SK-MEL-5 (cell line): Measurements from ENCODE around the gene UBL4A. TPM values are rescaled to one million over a fixed set of nuclear protein-coding genes. Genes with fewer than 3 reads are reported as not detected.
A peak's percentile ranks its signal among the peaks of the same experiment; 100 is the strongest.

Source experiments
- DNase-seq: peaks from one replicate; pipeline ENCODE4 v3.0.0-alpha.2; 2016; ENCODE audit warnings: low read depth, low spot score
- in situ Hi-C: cut with HindIII; loops from 2 replicates; pipeline ENCODE4 v1.10.0; 2016; ENCODE audit warnings: low sequenced_read_pairs, high pct_unique_total_duplicates, low pct_unique_long_range_greater_than_20kb
- total RNA-seq: library from RNA; depleted of rRNA; stranded (reverse); fragments of >200 nt; shearing (Covaris generic); gene quantifications from 2 replicates; pipeline ENCODE4 v1.2.3, GENCODE V29; 2014

Gene UBL4A
- total RNA-seq, 1 experiment from 2014 or later: 64.6 TPM

DNA sequence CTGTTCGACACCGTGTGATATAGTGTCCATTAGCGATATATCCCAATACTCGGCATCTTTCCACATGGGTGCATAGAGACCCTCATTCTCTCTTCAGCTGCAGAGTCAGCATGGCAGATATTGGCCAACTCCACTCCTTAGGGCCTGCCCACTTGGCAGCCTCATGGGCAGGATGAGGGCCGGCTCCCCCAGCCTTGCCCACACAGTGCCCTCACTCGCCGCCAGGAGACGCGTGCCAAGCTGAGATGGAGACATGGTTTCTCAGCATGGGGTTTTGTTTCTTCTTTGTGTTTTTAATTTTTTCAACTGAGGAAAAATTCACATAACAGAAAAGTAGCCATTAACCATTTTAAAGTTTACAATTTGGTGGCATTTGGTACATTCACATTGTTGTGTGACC lies 33.6 kb downstream of the UBL4A start:
- no peak for DNase-seq

DNA sequence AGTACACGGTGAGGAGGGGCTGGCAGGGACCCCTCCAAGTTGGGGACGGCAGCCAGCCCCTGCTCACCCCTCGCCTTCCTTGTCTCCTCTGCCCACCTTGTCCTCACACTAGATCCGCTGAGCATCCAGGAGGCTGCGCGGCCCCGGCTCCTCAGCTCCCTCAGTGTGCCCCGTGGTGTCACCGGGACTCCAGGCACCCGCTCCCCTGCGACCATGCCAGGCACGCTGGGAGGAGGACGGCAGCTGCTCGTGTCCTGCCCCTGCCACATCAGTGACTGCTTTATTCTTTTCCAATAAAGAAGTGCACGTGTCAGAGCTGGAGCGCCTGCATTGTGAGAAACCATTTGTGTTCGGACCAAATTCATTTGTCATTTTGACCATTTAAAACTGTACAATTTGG lies 36.1 kb downstream of the UBL4A start:
- no peak for DNase-seq
- in situ Hi-C loops: no loop called here

More for the DNA sequence above, 33.6 kb downstream of the UBL4A start:
- in situ Hi-C loops: no loop called here

DNA sequence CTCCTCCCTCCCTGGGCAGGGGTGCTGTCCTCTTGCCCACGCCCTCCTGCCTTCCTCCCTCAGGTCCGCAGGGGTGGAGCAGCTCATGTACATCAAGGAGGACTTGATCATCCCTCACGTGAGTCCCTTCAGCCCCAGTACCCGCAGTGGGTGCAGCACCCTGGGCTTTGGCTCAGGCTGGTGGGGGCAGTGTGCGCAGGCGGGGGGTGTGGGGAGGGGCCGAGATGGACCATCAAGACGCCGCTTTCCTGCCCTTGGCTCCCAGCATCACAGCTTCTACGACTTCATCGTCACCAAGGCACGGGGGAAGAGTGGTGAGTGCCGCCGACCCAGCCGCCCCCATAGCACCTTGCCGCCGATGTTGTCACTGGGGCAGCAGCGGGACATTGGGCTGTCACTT lies 36.8 kb downstream of the UBL4A start:
- DNase-seq: no peak
- in situ Hi-C loops: no loop called here

DNA sequence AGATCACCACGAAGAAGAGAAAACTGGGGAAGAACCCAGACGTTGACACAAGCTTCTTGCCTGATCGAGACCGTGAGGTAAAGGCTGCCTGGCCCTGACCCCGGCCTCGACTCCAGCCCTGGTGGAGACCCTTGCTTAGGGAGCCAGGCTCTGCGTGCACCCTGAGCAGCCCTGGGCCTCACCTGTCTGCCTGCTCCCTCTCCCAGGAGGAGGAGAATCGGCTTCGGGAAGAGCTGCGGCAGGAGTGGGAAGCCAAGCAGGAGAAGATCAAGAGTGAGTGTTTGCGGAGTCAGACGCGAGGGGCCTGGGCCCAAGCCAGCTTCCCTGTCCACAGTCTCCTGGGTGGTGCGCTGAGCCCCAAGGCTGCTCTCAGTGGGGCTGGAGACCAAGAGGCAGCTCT lies 37.9 kb downstream of the UBL4A start:
- no peak for DNase-seq
- in situ Hi-C loops: no loop called here

DNA sequence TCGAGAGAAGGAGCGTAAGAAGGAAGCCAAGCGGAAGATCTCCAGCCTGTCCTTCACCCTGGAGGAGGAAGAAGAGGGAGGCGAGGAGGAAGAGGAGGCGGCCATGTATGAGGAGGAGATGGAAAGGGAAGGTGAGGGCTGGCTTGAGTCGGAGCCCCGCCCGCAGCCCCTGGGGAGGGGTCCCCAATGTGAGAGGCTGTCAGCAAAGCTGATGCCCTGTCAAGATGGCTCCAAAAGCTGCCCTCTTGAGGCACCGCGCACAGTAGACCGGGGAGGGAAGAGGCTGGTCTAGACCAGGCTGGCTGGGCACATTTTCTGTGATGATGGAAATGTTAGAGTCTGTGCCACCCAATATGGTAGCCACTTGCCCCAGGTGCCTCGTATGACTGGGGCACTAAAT lies 40.0 kb downstream of the UBL4A start:
- in situ Hi-C loops: no loop called here
- DNase-seq: no peak

DNA sequence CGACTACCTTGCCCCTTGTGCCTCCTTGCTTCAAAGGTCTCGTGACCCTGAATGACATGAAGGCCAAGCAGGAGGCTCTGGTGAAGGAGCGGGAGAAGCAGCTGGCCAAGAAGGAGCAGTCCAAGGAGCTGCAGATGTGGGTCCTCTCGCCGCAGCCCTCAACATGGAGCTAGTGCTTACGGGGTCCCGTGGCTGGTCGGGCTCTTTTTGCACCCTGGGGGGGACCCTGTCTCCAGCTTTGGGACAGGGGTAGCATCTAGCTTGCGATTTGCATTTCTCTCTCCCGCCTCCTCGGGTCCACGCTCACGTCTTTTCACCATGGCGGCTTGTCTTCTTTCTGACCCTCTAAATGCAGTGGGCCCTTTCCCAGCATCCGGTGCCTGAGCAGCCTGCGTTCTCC lies 40.6 kb downstream of the UBL4A start:
- in situ Hi-C loops: no loop called here
- DNase-seq: no peak

DNA sequence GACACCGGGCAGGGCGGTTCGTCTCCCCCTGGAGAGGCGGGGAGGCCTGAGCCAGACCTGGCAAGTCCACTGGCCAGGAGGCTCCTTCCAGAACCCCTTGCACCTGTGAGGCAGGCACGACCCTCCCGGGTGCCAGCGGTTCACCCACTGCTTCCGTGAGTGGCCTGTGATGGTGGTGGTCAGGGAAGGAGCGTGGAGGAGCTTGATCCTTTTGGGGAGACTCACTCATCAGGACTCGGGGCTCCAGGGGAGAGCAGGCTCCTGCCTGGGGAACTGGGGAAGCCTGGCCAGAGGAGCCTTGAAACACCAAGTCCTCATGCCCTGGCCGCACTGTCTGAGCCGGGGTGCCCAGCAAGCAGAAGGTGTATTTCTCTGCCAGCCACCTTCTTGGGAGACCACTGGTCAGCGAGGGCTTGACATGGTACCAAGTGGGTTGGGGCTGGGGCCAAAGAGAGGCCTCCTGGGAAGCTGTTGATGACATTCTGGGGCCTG lies 41.6 kb downstream of the UBL4A start:
- in situ Hi-C loops: no loop called here
- DNase-seq: no peak

DNA sequence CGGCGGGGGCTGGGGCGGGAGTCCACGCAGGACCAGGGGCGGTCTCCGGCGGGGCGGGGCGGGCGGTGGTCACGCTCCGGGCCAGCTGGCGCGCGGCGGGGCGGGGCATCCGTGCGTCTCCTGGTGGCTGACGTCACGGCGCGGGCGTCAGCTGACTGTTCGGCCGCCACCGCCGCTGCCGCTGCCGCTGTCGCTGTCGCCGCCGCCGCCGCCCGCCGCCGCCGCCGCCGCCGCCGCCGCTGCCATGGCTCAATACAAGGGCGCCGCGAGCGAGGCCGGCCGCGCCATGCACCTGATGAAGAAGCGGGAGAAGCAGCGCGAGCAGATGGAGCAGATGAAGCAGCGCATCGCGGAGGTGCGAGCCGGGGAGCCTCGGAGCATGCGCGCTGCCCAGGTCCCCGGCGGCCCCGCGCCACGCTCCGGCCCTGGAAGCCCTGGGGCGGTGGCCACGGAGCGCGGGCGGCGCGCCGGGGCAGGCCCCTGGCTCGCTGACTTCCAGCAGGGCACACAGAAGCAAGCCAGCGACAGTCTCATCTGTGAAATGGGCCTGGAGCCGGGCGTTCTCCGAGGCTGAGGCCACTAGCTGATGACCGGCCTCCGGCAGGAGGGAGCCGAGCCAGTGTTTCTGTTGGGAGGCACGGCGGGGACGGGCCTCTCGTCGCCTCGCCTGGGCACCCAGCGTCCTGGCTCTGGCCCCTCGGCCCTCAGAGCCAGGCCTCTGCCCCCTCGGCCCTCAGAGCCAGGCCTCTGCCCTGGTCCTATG lies 42.2 kb downstream of the UBL4A start, which contains the start of gene FAM50A:
Gene FAM50A, plus strand, starts transcription at position 150 of the 763 bp plus-strand sequence. Its CDS starts 95 bp downstream, at position 245.
- peak; percentile 60 for DNase-seq

DNA sequence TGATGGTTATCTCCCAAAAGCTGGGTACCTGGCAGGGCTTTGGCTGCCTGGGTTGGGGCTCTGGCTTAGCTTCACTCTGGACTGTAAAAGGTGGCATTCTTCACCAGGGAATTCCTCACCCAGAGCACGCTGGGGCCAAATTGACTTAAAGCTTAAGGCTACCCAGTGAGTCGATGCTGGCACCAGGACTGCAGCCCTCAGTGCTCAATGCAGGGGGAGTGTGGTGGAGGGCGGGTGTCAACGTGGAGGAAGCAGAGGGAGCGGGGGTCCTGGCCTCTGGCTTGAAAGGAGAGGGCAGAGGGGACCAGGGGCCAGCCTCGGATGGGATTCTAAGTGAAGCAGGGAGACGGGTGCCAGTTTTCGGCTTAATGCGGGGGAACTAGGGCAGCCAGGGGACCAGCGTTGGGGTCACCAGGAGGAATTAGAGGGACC lies 42.9 kb downstream of the UBL4A start:
- DNase-seq: no peak
- in situ Hi-C loops: no loop called here

More for the DNA sequence above, 42.2 kb downstream of the UBL4A start, which contains the start of gene FAM50A:
- in situ Hi-C loops: no loop called here

DNA sequence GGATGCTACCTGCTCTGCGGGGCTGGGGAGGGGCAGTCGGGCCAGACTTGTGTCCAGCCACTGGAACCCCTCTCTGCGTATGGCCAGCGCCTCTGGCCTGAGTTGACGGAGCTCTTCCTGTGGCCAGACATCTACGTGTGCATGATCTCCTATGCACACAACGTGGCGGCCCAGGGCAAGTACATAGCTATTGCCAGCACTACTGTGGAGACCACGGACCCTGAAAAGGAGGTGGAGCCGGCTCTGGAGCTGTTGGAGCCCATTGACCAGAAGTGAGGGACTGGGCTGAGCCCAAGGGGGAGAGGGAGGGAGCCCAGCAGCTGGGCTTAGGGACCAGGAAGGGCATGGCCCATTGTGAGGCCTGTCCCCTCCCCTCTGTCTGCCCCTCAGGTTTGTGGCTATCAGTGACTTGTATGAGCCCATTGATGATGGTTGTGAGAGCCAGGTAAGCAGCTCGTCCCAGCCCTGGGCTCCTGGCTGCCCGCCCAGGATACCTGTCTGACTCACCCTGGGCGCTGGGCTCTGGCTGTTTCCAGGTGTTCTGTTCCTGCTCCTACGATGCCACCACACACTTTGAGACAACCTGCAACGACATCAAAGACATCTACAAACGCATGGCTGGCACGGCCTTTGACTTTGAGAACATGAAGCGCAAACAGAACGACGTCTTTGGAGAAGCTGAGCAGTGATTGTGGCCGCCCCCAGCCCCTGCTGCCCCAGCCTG lies 44.3 kb downstream of the UBL4A start:
- in situ Hi-C loops: no loop called here

DNA sequence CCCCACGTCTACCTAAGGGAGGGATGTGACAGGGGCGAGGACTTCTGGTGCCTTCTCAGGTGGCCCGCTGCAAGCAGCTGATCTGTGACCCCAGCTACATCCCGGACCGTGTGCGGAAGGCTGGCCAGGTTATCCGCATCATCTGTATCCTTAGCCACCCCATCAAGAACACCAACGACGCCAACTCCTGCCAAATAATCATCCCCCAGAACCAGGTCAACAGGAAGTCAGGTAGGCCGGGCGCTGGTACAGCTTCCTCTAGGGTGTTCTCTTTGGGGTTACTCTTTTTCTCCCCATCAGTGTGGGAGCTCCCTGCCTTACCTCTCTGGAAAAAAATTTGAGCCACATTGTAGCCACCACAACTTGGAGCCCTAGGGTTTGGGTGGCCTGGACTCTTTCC lies 44.9 kb downstream of the UBL4A start:
- in situ Hi-C loops: no loop called here
- no peak for DNase-seq

More for the DNA sequence above, 44.3 kb downstream of the UBL4A start:
- no peak for DNase-seq

DNA sequence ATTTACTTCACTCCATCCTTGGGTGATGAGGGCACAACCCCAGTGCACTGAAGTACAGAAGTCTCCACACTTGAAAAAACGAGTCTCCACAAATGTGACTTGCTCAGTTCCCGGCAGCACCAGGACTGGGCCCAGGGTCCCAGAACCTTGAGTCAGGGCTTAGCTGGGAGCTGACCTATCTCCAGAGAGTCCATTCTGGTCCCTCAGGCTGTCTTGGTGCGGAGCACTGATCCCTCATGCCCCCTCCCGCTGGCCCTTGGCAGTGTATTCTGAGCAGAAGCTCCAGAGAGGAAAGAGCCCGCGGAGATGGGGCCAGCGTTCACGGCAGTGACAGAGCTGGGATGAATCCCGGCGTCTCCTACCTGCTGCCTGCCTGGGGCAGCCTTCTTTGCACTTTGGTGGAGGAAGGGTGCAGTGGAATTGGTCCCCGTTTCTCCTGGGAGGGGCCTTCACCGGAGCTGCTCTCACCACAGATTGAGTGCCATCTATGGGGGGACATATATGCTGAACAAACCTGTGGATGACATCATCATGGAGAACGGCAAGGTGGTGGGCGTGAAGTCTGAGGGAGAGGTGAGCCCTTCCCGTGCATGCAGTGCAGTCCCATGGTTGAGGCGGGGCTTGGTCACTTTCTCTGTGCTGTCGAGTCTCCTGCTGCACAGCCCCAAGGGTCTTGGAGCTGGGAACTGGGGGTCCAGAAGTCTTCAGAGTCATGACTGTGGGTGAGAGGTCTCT lies 45.6 kb downstream of the UBL4A start:
- no peak for DNase-seq
- in situ Hi-C loops: no loop called here

DNA sequence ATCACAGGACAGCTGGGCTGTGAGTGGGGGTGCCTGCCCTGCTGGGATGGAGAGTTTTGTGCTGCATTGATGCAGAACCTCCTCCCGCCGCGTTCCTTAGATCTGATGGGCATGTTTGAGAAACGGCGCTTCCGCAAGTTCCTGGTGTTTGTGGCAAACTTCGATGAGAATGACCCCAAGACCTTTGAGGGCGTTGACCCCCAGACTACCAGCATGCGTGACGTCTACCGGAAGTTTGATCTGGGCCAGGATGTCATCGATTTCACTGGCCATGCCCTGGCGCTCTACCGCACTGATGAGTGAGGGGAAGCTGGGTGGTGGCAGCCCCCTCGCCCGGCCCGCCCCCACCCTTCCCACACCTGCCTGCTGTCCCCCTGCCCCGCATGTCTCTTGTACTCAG lies 46.6 kb downstream of the UBL4A start:
- no peak for DNase-seq
- in situ Hi-C loops: no loop called here

DNA sequence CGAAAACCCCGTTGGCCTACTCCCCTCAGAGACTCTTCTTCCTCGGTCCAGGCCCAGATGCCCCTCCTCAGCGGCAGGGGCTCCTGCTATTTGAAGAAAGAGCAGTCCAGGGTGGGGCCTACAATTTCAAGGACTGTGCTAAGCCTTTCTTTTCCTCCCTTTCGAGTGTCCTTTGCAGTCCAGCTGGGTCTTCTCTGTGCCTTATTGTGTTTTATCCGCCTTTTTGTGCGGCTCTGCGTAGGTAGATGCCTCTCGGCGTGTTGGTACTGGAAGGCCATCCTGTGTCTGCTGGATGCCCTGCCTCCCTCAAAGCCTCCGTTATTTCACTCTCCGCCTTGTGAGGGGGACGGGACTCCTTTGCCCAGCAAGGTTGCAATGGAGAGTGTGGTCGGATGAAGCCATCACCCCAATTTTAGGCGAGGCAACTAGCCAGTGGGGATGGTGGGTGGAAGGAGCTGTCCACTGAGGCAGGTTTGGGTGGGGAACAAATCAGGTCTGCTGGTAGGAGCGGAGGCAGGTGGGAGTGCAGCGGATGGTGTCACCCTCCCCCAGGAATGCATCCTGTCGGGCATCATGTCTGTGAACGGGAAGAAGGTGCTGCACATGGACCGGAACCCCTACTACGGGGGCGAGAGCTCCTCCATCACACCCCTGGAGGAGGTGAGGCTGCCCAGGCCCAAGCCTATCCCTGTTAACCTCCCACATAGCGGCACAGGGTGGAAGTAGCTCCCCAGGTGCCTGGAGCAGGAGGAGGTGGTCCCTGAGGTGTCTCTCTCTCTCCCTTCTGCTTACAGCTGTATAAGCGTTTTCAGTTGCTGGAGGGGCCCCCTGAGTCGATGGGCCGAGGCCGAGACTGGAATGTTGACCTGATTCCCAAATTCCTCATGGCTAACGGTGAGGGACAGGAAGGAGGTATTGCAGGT lies 48.2 kb downstream of the UBL4A start:
- in situ Hi-C loops: no loop called here
- DNase-seq: no peak

DNA sequence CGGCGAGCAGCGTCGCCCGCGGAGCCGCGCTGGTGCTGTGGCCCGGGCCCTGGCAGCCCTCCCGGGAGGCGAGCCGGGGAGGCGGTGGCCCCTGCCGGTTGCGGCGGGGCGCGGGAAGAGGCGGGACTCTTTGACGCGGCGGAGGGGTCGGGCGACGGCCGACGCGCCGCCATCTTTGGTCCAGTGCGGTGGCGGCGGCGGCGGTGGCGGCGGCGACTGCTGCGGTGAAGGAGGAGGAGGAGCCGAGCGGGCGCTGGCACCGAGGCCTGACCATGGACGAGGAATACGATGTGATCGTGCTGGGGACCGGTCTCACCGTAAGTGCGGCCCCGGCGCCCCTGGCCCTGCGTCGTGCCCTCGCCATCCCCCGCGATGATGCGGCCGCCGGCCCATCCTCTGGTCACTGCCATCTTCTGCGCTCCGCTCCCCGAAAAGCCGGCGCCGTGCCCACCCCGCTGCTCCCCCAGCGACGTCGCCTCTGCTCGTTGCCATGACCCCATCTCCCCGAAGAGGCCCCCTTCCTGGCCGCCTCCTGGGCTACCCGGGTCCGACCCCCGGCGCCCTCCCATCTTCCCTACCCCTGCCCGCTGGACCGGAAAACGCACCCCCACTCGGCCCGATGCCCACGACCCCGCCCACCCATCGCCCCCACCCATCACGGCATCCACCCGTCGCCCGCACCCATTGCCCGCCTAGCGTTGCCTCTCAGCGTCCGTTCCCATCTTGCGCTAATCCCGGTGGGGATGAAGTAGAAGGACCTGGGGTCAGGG lies 49.2 kb downstream of the UBL4A start, which contains the start of gene GDI1:
Gene GDI1, plus strand, starts transcription at position 172 of the 770 bp plus-strand sequence. Its CDS starts 101 bp downstream, at position 273.
- in situ Hi-C loops: no loop called here
- DNase-seq: peak; percentile 35

DNA sequence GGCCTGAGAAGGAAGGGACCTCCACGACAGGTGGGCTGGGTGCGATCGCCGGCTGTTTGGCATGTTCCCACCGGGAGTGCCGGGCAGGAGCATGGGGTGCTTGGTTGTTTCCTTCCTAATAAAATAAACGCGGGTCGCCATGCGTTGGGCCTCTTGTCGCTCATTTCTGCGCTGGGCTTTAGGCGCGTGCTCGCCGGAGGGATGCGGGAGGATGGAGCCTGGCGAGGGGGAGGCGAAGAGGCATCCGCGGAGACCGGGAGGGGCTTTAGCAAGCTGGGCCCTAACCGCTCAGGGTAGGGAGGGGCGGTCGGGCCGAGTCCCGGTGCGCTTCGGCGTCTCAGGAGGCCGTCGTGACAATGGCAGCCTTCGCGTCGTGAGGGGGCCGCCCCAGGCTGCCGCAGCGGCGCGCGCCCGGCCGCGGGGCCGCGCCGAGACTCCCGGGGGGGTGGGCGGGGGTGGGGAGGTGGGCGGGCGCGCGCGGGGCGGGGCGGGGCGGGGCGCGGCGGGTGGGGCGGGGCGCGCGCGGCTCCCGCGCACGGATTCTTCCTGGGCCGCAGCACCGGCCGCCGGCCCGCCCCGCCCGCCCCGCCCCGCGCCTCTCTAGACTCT lies 49.9 kb downstream of the UBL4A start:
- no peak for DNase-seq
- in situ Hi-C loops: no loop called here
